K562 (cell line): ENCODE measurements around the gene SEMA3A. TPM values are rescaled to one million over a fixed set of nuclear protein-coding genes. Genes with fewer than 3 reads are reported as not detected.

Source experiments
- ATAC-seq: fragments of 200-7000 bp; cut with Tn5 transposase; 3 replicates; pipeline ENCODE4 v1.9.1; 2020; ENCODE audit warnings: moderate library complexity
- BruUV-seq: library from RNA; stranded (reverse); fragments of 400-500 nt; replicated peaks from 2 replicates; lab custom pipeline; 2021; lab: Mats Ljungman, UMichigan
- CTCF ChIA-PET: fragments of 300-600 bp; formaldehyde crosslinking; extraction: SDS; loops from one replicate; lab custom pipeline; 2021; ENCODE audit warnings: low intra/inter-chr PET ratio; lab: Yijun Ruan, JAX
- POLR2A ChIA-PET: fragments of 300-600, 350-650 bp; sonication (Branson Sonifier 250); formaldehyde crosslinking; extraction: SDS; loops from one replicate; lab custom pipeline; 2021; ENCODE audit warnings: antibody characterized with exemption, inconsistent platforms; lab: Yijun Ruan, JAX
- DNase-seq, 4 experiments: peaks; one replicate each; pipeline versions ENCODE4 v3.0.0 to v3.0.0-alpha.2; 2011 to 2018; ENCODE audit warnings: low spot score in 3 of 4, mixed read lengths in 3 of 4; ENCODE audit errors: extremely low read depth in 1 of 4
- FAIRE-seq: peaks from 2 replicates; lab custom pipeline; 2011; peaks lifted over from hg19 to GRCh38; lab: Jason Lieb, UNC
- H2AFZ ChIP-seq: 2 replicates; pipeline ENCODE4 v1.6.0; 2011; ENCODE audit warnings: low read depth, low read length, control low read depth, inconsistent platforms
- H3K27ac ChIP-seq: fragments of 200-600 bp; 3 replicates; pipeline ENCODE4 v1.8.0; 2011; ENCODE audit warnings: low read depth, mild to moderate bottlenecking, control low read depth, inconsistent platforms, low read length, moderate library complexity, mixed read lengths; ENCODE audit errors: extremely low read depth
- H3K27me3 ChIP-seq, 2 experiments: fragments of 300-600 bp in 1 of 2; 2 replicates in 1 of 2; 3 replicates in 1 of 2; pipeline versions ENCODE4 v1.6.0 to v1.8.0; 2011; ENCODE audit warnings: inconsistent platforms in 2 of 2, low read length in 2 of 2, mild to moderate bottlenecking in 1 of 2, mixed read lengths in 1 of 2, moderate library complexity in 1 of 2; ENCODE audit not compliant: control insufficient read depth in 2 of 2, insufficient read depth in 2 of 2
- H3K36me3 ChIP-seq: fragments of 300-600 bp; 3 replicates; pipeline ENCODE4 v1.8.0; 2011; ENCODE audit warnings: mild to moderate bottlenecking, low read length, inconsistent platforms; ENCODE audit not compliant: control insufficient read depth, insufficient read depth
- H3K4me1 ChIP-seq, 2 experiments: fragments of 200-600 bp in 1 of 2; replicated peaks in 1 of 2; 2 replicates in 1 of 2; 3 replicates in 1 of 2; pipeline versions ENCODE4 v1.5.1 to v1.8.0; 2011; ENCODE audit warnings: inconsistent platforms in 2 of 2, low read length in 2 of 2, mild to moderate bottlenecking in 1 of 2, mixed read lengths in 1 of 2, moderate library complexity in 1 of 2; ENCODE audit not compliant: control insufficient read depth in 2 of 2, insufficient read depth in 2 of 2
- H3K4me2 ChIP-seq: 2 replicates; pipeline ENCODE4 v1.6.1; 2011; ENCODE audit warnings: low read length, control low read depth, inconsistent platforms, mixed read lengths; ENCODE audit not compliant: insufficient read depth
- H3K4me3 ChIP-seq: fragments of 200-600 bp; sonication (generic), shearing (Covaris generic); 2 replicates; pipeline ENCODE4 v1.5.1; 2016; ENCODE audit warnings: control low read depth, inconsistent platforms
- H3K79me2 ChIP-seq: fragments of 200-600 bp; 3 replicates; pipeline ENCODE4 v1.8.0; 2011; ENCODE audit warnings: low read length, inconsistent platforms; ENCODE audit not compliant: control insufficient read depth, insufficient read depth
- H3K9ac ChIP-seq, 2 experiments: 2 replicates each; pipeline versions ENCODE4 v1.6.0 to v1.6.1; 2011; ENCODE audit warnings: low read depth in 2 of 2, low read length in 2 of 2, control low read depth in 1 of 2, inconsistent platforms in 1 of 2, mild to moderate bottlenecking in 1 of 2, mixed read lengths in 1 of 2; ENCODE audit not compliant: insufficient read depth in 1 of 2
- H3K9me1 ChIP-seq: one replicate; pipeline ENCODE4 v1.6.0; 2011; ENCODE audit warnings: inconsistent platforms, mild to moderate bottlenecking, low read length, moderate library complexity; ENCODE audit not compliant: control insufficient read depth, insufficient read depth
- H3K9me3 ChIP-seq: replicated peaks from 2 replicates; pipeline ENCODE4 v1.5.1; 2011; ENCODE audit warnings: low read depth, low read length, inconsistent platforms; ENCODE audit not compliant: control insufficient read depth, insufficient read depth
- H4K20me1 ChIP-seq: replicated peaks from 2 replicates; pipeline ENCODE4 v1.6.1; 2011; ENCODE audit warnings: low read length, inconsistent platforms, mixed read lengths; ENCODE audit not compliant: control insufficient read depth, insufficient read depth
- CBX5 ChIP-seq: IDR thresholded peaks from 2 replicates; pipeline ENCODE4 v1.6.1; 2014; ENCODE audit warnings: low read depth, borderline replicate concordance
- HEY1 ChIP-seq: fragments of 250-450 bp; sonication (Bioruptor Pico); IDR thresholded peaks from 2 replicates; pipeline ENCODE4 v1.5.0; 2020; ENCODE audit warnings: mild to moderate bottlenecking, moderate library complexity, borderline replicate concordance
- MECOM ChIP-seq: fragments of 250-450 bp; sonication (Bioruptor Pico); IDR thresholded peaks from 2 replicates; pipeline ENCODE4 v1.8.0; 2022; ENCODE audit warnings: inconsistent platforms
- PCBP1 ChIP-seq: fragments of 200-400 bp; formaldehyde crosslinking; IDR thresholded peaks from 2 replicates; pipeline ENCODE4 v1.6.1; 2018; ENCODE audit warnings: mild to moderate bottlenecking, low read depth, low read length; ENCODE audit not compliant: poor library complexity, severe bottlenecking
- PHF20 ChIP-seq: fragments of 450-650 bp; IDR thresholded peaks from 2 replicates; pipeline ENCODE4 v1.6.1; 2018; ENCODE audit not compliant: partially characterized antibody
- TCF7 ChIP-seq: sonication (generic); IDR thresholded peaks from 2 replicates; pipeline ENCODE4 v1.6.1; 2016; ENCODE audit warnings: antibody characterized with exemption, borderline replicate concordance
- YY1 ChIP-seq, 3 experiments: IDR thresholded peaks; 2 replicates each; pipeline ENCODE4 v1.6.1; 2011; ENCODE audit warnings: low read length in 2 of 3, mild to moderate bottlenecking in 2 of 3, moderate library complexity in 2 of 3, borderline replicate concordance in 1 of 3, control low read depth in 1 of 3, low read depth in 1 of 3; ENCODE audit not compliant: insufficient read depth in 3 of 3, insufficient replicate concordance in 2 of 3, control insufficient read depth in 1 of 3, insufficient read length in 1 of 3; ENCODE audit errors: extremely low read depth in 1 of 3
- ZNF347 ChIP-seq: fragments of 450-650 bp; formaldehyde crosslinking; IDR thresholded peaks from 2 replicates; pipeline ENCODE4 v1.4.0; 2020; ENCODE audit warnings: low read depth, mild to moderate bottlenecking, moderate library complexity
- WGBS: fragments of 100-300 bp; shearing (Covaris generic); methylation state at CpG from one replicate; pipeline ENCODE4 v1.1.6; 2016; ENCODE audit warnings: low coverage, mixed read lengths; ENCODE audit not compliant: insufficient coverage; ENCODE audit errors: missing lambda C conversion rate; 5-methylcytosine and 5-hydroxymethylcytosine counted together
- in situ Hi-C: fragments of 300-500 bp; cut with MboI; formaldehyde crosslinking; loops from 4 replicates; pipeline ENCODE4 v1.15.0; 2018; ENCODE audit warnings: inconsistent platforms, mixed read lengths
- intact Hi-C: fragments of 100-400 bp; cut with micrococcal nuclease; formaldehyde crosslinking; loops from 2 replicates; pipeline ENCODE4 v1.14.2; 2022
- polyA plus RNA-seq, 8 experiments: library from polyadenylated mRNA; depleted of rRNA in 4 of 8; stranded (reverse) in 5 of 8; unstranded in 3 of 8; fragments of >200 nt; fragmentation: Nextera tagmentation in 2 of 8; fragmentation: Illumina TruSeq in 1 of 8; extraction: Ambion mirVana in 2 of 8; extraction: Trizol in 1 of 8; gene quantifications; 2 replicates each; pipeline versions ENCODE4 v1.2.1 to v1.2.3, GENCODE V29; 2011 to 2014; ENCODE audit warnings: inconsistent platforms in 1 of 8, missing spikeins in 1 of 8
- total RNA-seq, 7 experiments: library from RNA; depleted of rRNA in 6 of 7; stranded (reverse); fragments of >200 nt in 6 of 7; fragmentation: Illumina TruSeq in 2 of 7; extraction: Trizol in 2 of 7; gene quantifications; 2 replicates each; pipeline versions ENCODE4 v1.2.1 to v1.2.3, GENCODE V29; 2011 to 2021; ENCODE audit warnings: low replicate concordance in 1 of 7
- TF ChIP-seq, protein P1 (sequence below): fragments of 450-650 bp; IDR thresholded peaks from 2 replicates; pipeline ENCODE4 v1.6.1; 2016; ENCODE audit warnings: antibody characterized with exemption

SEMA3A gene
- total and polyA plus RNA-seq, 9 of the 15 experiments (the other 6 are each of a cell fraction or from before 2014, with no cell fraction given), result 0.36 to 3.0 (median 1.1) TPM

DNA sequence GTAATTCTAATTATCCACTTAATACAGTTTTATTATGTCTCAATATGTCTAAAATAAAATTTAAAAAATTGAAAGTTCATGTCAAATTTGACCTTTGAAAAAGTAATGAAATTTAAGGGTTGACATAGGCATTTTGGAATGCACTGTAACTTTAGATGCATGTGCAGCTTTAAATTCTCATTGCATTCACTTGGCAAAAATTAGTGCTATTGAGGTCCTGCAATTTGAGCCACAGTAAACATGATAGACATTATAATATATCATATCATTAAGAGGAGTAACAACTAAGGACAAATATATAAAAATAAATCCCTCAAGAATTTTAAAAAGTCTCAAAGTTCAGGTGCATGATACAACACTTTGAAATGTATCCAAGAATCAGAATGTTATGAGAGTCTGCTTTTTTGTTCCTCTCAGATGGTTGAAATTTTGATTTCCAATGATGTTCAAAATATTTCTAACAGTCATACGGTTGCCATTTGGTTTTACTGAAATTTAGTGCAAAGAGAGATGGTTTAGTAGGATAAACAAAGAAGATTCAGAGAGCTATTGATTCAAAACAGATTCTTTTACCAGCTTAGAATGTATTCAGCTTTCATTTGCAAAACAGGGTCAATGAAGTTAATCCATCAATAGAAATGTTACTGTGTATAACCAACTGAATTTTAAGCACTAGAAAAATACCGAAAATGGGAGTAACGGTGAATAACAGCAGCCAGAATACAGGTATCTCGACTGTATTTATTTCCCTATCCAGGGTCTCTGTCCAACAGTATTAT, 71.8 kb downstream of the SEMA3A start:
- H3K27me3 ChIP-seq, result no peaks in the 10 kb centered on the region
- intact Hi-C loops (no loop called here), in situ Hi-C loops (no loop called here)
- no peaks in the 10 kb centered on the region; the same call in 1 of the 2 replicates for H3K9me3 ChIP-seq
- ChIA-PET POLR2A (interaction anchor here (1.7 kb wide), 1 partner anchor 10 kb away, joined by 3 read pairs; no protein-coding TSS in a partner anchor), CTCF (no interaction called here)
- no peaks in the 10 kb centered on the region for H3K36me3 ChIP-seq
- FAIRE-seq (no peak), ATAC-seq (no peak), DNase-seq (no peak)
- 5% methylated on average over 4 of the region's 4 CpGs for WGBS
- no peak overlapping the region for H3K4me3 ChIP-seq
- no peak overlapping the region for H3K4me2 ChIP-seq
- H3K9ac ChIP-seq, result no peak overlapping the region
- H3K4me1 ChIP-seq, result no peaks in the 10 kb centered on the region
- H3K9me1 ChIP-seq, result no peaks in the 10 kb centered on the region
- H3K27ac ChIP-seq, result no peak overlapping the region
- no peaks in the 10 kb centered on the region for H4K20me1 ChIP-seq
- H3K79me2 ChIP-seq, result no peaks in the 10 kb centered on the region
- TF ChIP-seq TCF7 (no peak), HEY1 (CRISPR knock-in tag) (no peak), YY1 (IDR thresholded peaks at IDR 0.05; ENCODE audit: borderline replicate concordance in 1 of 3, control insufficient read depth in 1 of 3, extremely low read depth in 1 of 3, insufficient read depth in 3 of 3, insufficient read length in 1 of 3, insufficient replicate concordance in 2 of 3, low read depth in 1 of 3, low read length in 2 of 3) (no peak), ZNF347 (no peak), PHF20 (no peak), PCBP1 (no peak), MECOM (CRISPR knock-in tag) (no peak), CBX5 (no peak)
- TF ChIP-seq, protein P1, sequence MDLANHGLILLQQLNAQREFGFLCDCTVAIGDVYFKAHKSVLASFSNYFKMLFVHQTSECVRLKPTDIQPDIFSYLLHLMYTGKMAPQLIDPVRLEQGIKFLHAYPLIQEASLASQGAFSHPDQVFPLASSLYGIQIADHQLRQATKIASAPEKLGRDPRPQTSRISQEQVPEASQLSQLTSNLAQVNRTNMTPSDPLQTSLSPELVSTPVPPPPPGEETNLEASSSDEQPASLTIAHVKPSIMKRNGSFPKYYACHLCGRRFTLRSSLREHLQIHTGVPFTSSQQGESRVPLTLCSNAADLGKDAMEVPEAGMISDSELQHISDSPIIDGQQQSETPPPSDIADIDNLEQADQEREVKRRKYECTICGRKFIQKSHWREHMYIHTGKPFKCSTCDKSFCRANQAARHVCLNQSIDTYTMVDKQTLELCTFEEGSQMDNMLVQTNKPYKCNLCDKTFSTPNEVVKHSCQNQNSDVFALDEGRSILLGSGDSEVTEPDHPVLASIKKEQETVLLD, result no peak
- no peak overlapping the region for H2AFZ ChIP-seq
- no TSS peak for BruUV-seq
